GM18498 (cell line): ENCODE measurements around the gene N4BP2.

Experiments used
- ATAC-seq: cut with Tn5 transposase; IDR thresholded peaks from one replicate; pipeline ENCODE4 v1.9.1; 2021; ENCODE audit warnings: mild to moderate bottlenecking, moderate library complexity; ENCODE audit not compliant: unreplicated experiment

N4BP2 gene

GRCh38 chr4:40149960-40150385 lies 93.3 kb downstream of the N4BP2 start:
- ATAC-seq, result no peak

- ATAC-seq, result no peak
These were observed 94.3 kb downstream of the N4BP2 start for GRCh38 chr4:40150932-40151331.

GRCh38 chr4:40152637-40153036 lies 96.0 kb downstream of the N4BP2 start:
- ATAC-seq, result no peak

- no peak for ATAC-seq
These were observed 100.8 kb downstream of the N4BP2 start for GRCh38 chr4:40157436-40157835.

GRCh38 chr4:40160258-40160657 lies 103.6 kb downstream of the N4BP2 start:
- ATAC-seq, result no peak

- ATAC-seq, result no peak
These were observed 107.8 kb downstream of the N4BP2 start for GRCh38 chr4:40164459-40164858.

- no peak for ATAC-seq
These were observed 109.3 kb downstream of the N4BP2 start for GRCh38 chr4:40165916-40166315.

- ATAC-seq, result no peak
These were observed 111.4 kb downstream of the N4BP2 start for GRCh38 chr4:40168070-40168469.

GRCh38 chr4:40170588-40170987 lies 113.9 kb downstream of the N4BP2 start:
- peak; percentile 59 for ATAC-seq

GRCh38 chr4:40173470-40173875 lies 116.8 kb downstream of the N4BP2 start:
- peak; percentile 87 for ATAC-seq

GRCh38 chr4:40176602-40177001 lies 120.0 kb downstream of the N4BP2 start:
- no peak for ATAC-seq

- ATAC-seq, result no peak
These were observed 120.9 kb downstream of the N4BP2 start for GRCh38 chr4:40177591-40177990.

- no peak for ATAC-seq
These were observed 122.0 kb downstream of the N4BP2 start for GRCh38 chr4:40178672-40179071.

GRCh38 chr4:40179360-40179759 lies 122.7 kb downstream of the N4BP2 start:
- no peak for ATAC-seq

- ATAC-seq, result no peak
These were observed 123.7 kb downstream of the N4BP2 start for GRCh38 chr4:40180356-40180755.

GRCh38 chr4:40182001-40182400 lies 125.4 kb downstream of the N4BP2 start:
- ATAC-seq, result no peak

- ATAC-seq, result no peak
These were observed 126.3 kb downstream of the N4BP2 start for GRCh38 chr4:40182954-40183353.

GRCh38 chr4:40183615-40184411 lies 127.2 kb downstream of the N4BP2 start:
- ATAC-seq, result peak; percentile 35

GRCh38 chr4:40185830-40186664 lies 129.4 kb downstream of the N4BP2 start:
- ATAC-seq, result peak; percentile 45

- ATAC-seq, result no peak
These were observed 130.0 kb downstream of the N4BP2 start for GRCh38 chr4:40186665-40187014.

- no peak for ATAC-seq
These were observed 130.8 kb downstream of the N4BP2 start for GRCh38 chr4:40187386-40187906.

- ATAC-seq, result no peak
These were observed 133.4 kb downstream of the N4BP2 start for GRCh38 chr4:40190019-40190418.
